ENCODE measurements around the gene C11orf91. TPM values are rescaled to one million over a fixed set of nuclear protein-coding genes. Genes with fewer than 3 reads are reported as not detected.

C11orf91 gene
- total RNA-seq, 2 donors from 2014 or later = 1.0 TPM; not detected in 1

GRCh38 chr11:33699515-33700062, 1.0 kb downstream of the C11orf91 start:
- Histone ChIP-seq H3K36me3 (ENCODE audit: control insufficient read depth, insufficient read depth, low read length) (no peaks in the 10 kb centered on the region), H3K9me3 (ENCODE audit: control insufficient read depth, low read length) (no peaks in the 10 kb centered on the region), H3K4me3 (ENCODE audit: low read length) (no peak overlapping the region), H3K27ac (ENCODE audit: low read depth, low read length) (no peak overlapping the region), H3K27me3 (ENCODE audit: control insufficient read depth, insufficient read depth, low read length, poor library complexity, severe bottlenecking) (peaks cover 7% of the 10 kb centered on the region), H3K4me1 (ENCODE audit: control insufficient read depth, insufficient read depth, low read length) (peaks cover 22% of the 10 kb centered on the region), H3K9ac (ENCODE audit: extremely low read depth, low read length, poor library complexity, severe bottlenecking) (no peak overlapping the region)
- H3K27ac Mint-ChIP-seq = peak overlapping the region; percentile 46
- H3K9me3 Mint-ChIP-seq = no peaks in the 10 kb centered on the region
- peaks cover 5% of the 10 kb centered on the region for H3K27me3 Mint-ChIP-seq (ENCODE audit: insufficient read depth)
- H3K36me3 Mint-ChIP-seq (ENCODE audit: low read depth) = no peaks in the 10 kb centered on the region
- no peak for TF ChIP-seq CTCF (conservative IDR thresholded peaks at IDR 0.05)
- no peak for DNase-seq
- H3K4me3 Mint-ChIP-seq = peak overlapping the region; percentile 66
- H3K4me1 Mint-ChIP-seq = peaks cover 74% of the 10 kb centered on the region
- 80 to 81% methylated on average over 1 to 12 of the region's 12 CpGs for WGBS, 2 experiments (ENCODE audit: insufficient coverage in 1 of 2, insufficient read length in 1 of 2)

GRCh38 chr11:33698921-33699320, 1.7 kb downstream of the C11orf91 start:
- Histone ChIP-seq H3K4me1 (ENCODE audit: control insufficient read depth, insufficient read depth, low read length) (peaks cover 16% of the 10 kb centered on the region), H3K27me3 (ENCODE audit: control insufficient read depth, insufficient read depth, low read length, poor library complexity, severe bottlenecking) (peaks cover 7% of the 10 kb centered on the region), H3K27ac (ENCODE audit: low read depth, low read length) (no peak overlapping the region), H3K36me3 (ENCODE audit: control insufficient read depth, insufficient read depth, low read length) (no peaks in the 10 kb centered on the region), H3K4me3 (ENCODE audit: low read length) (no peak overlapping the region), H3K9ac (ENCODE audit: extremely low read depth, low read length, poor library complexity, severe bottlenecking) (no peak overlapping the region), H3K9me3 (ENCODE audit: control insufficient read depth, low read length) (no peaks in the 10 kb centered on the region)
- Mint-ChIP-seq H3K27ac (no peak overlapping the region), H3K4me1 (peaks cover 68% of the 10 kb centered on the region), H3K27me3 (ENCODE audit: insufficient read depth) (peaks cover 5% of the 10 kb centered on the region), H3K36me3 (ENCODE audit: low read depth) (no peaks in the 10 kb centered on the region), H3K9me3 (no peaks in the 10 kb centered on the region), H3K4me3 (no peak overlapping the region)
- 96 to 98% methylated on average over 4 to 5 of the region's 5 CpGs for WGBS, 2 experiments (ENCODE audit: insufficient coverage in 1 of 2, insufficient read length in 1 of 2)
- TF ChIP-seq CTCF (conservative IDR thresholded peaks at IDR 0.05) = no peak
- no peak for DNase-seq

GRCh38 chr11:33697997-33698396, 2.6 kb downstream of the C11orf91 start:
- Mint-ChIP-seq H3K9me3 (no peaks in the 10 kb centered on the region), H3K36me3 (ENCODE audit: low read depth) (no peaks in the 10 kb centered on the region), H3K4me3 (no peak overlapping the region), H3K27me3 (ENCODE audit: insufficient read depth) (peaks cover 5% of the 10 kb centered on the region), H3K27ac (peak overlapping the region; percentile 84), H3K4me1 (peaks cover 67% of the 10 kb centered on the region)
- Histone ChIP-seq H3K36me3 (ENCODE audit: control insufficient read depth, insufficient read depth, low read length) (no peaks in the 10 kb centered on the region), H3K27me3 (ENCODE audit: control insufficient read depth, insufficient read depth, low read length, poor library complexity, severe bottlenecking) (peaks cover 7% of the 10 kb centered on the region), H3K4me3 (ENCODE audit: low read length) (no peak overlapping the region), H3K9me3 (ENCODE audit: control insufficient read depth, low read length) (no peaks in the 10 kb centered on the region), H3K4me1 (ENCODE audit: control insufficient read depth, insufficient read depth, low read length) (peaks cover 14% of the 10 kb centered on the region), H3K27ac (ENCODE audit: low read depth, low read length) (no peak overlapping the region), H3K9ac (ENCODE audit: extremely low read depth, low read length, poor library complexity, severe bottlenecking) (no peak overlapping the region)
- WGBS, 2 experiments (ENCODE audit: insufficient coverage in 1 of 2, insufficient read length in 1 of 2) = 79% methylated on average over 3 of the region's 3 CpGs; no CpG with 5 or more reads in 1 of the 2 experiments
- DNase-seq = no peak
- TF ChIP-seq CTCF (conservative IDR thresholded peaks at IDR 0.05) = no peak
